H1 (cell line): ENCODE measurements around the gene GNB1. TPM values are rescaled to one million over a fixed set of nuclear protein-coding genes. Genes with fewer than 3 reads are reported as not detected.

Source experiments
- CTCF ChIA-PET: fragments of 300-600 bp; sonication (Branson Sonifier 250); formaldehyde crosslinking; loops from one replicate; lab custom pipeline; 2021; ENCODE audit not compliant: partially characterized antibody; lab: Charles Lee
- POLR2A ChIA-PET: fragments of 300-600 bp; sonication (Branson Sonifier 250); formaldehyde crosslinking; loops from one replicate; lab custom pipeline; 2021; ENCODE audit warnings: inconsistent platforms; ENCODE audit not compliant: partially characterized antibody; lab: Charles Lee
- DNase-seq, 2 experiments: peaks; one replicate each; pipeline versions ENCODE4 v3.0.0 to v3.0.0-alpha.2; 2010 to 2022; ENCODE audit warnings: low spot score in 2 of 2, low read depth in 1 of 2, mixed read lengths in 1 of 2
- FAIRE-seq: peaks from 2 replicates; lab custom pipeline; 2011; peaks lifted over from hg19 to GRCh38; lab: Jason Lieb, UNC
- H2AFZ ChIP-seq: 2 replicates; pipeline ENCODE4 v1.8.1; 2012; ENCODE audit warnings: low read length, inconsistent platforms
- H2AK5ac ChIP-seq: 2 replicates; pipeline ENCODE4 v1.6.1; 2013; ENCODE audit warnings: low read depth, low read length
- H2BK120ac ChIP-seq: replicated peaks from 2 replicates; pipeline ENCODE3; 2013; ENCODE audit warnings: low read depth, low read length, inconsistent platforms
- H2BK12ac ChIP-seq: 2 replicates; pipeline ENCODE4 v1.6.1; 2013; ENCODE audit warnings: low read depth, low read length
- H2BK15ac ChIP-seq: 2 replicates; pipeline ENCODE4 v1.6.1; 2013; ENCODE audit warnings: low read length
- H2BK20ac ChIP-seq: 2 replicates; pipeline ENCODE4 v1.6.1; 2013; ENCODE audit warnings: low read length
- H2BK5ac ChIP-seq: 2 replicates; pipeline ENCODE4 v1.6.1; 2013; ENCODE audit warnings: low read depth, low read length
- H3K14ac ChIP-seq: 2 replicates; pipeline ENCODE4 v1.6.1; 2013; ENCODE audit warnings: inconsistent platforms; ENCODE audit not compliant: insufficient read length
- H3K18ac ChIP-seq: 2 replicates; pipeline ENCODE4 v1.6.1; 2013; ENCODE audit warnings: low read length; ENCODE audit errors: extremely low read depth
- H3K23ac ChIP-seq: 2 replicates; pipeline ENCODE4 v1.6.1; 2013; ENCODE audit warnings: inconsistent platforms; ENCODE audit not compliant: insufficient read length
- H3K23me2 ChIP-seq: 2 replicates; pipeline ENCODE4 v1.6.1; 2013; ENCODE audit warnings: low read depth, low read length
- H3K27ac ChIP-seq: 2 replicates; pipeline ENCODE4 v1.6.1; 2011; ENCODE audit warnings: low read depth, low read length, inconsistent platforms
- H3K27me3 ChIP-seq, 4 experiments: replicated peaks in 1 of 4; 1 replicate in 1 of 4; 2 replicates in 3 of 4; pipeline versions ENCODE4 v1.6.1 to v1.8.1; 2011 to 2013; ENCODE audit warnings: low read length in 3 of 4, mild to moderate bottlenecking in 3 of 4, inconsistent platforms in 2 of 4, mixed read lengths in 2 of 4, moderate library complexity in 1 of 4; ENCODE audit not compliant: control insufficient read depth in 3 of 4, insufficient read depth in 3 of 4; ENCODE audit errors: extremely low read depth in 1 of 4
- H3K36me3 ChIP-seq, 4 experiments: 2 replicates each; pipeline versions ENCODE4 v1.6.1 to v1.8.1; 2011 to 2013; ENCODE audit warnings: mild to moderate bottlenecking in 4 of 4, low read length in 3 of 4, moderate library complexity in 2 of 4, control low read depth in 1 of 4, inconsistent platforms in 1 of 4; ENCODE audit not compliant: insufficient read depth in 4 of 4, control insufficient read depth in 2 of 4
- H3K4ac ChIP-seq: replicated peaks from 2 replicates; pipeline ENCODE3; 2013; ENCODE audit warnings: low read length, low read depth, mixed read lengths, inconsistent platforms; ENCODE audit not compliant: insufficient read length
- H3K4me1 ChIP-seq, 4 experiments: replicated peaks in 1 of 4; 1 replicate in 1 of 4; 2 replicates in 3 of 4; pipeline versions ENCODE4 v1.6.1 to v1.8.1; 2011 to 2013; ENCODE audit warnings: low read length in 3 of 4, inconsistent platforms in 2 of 4, mixed read lengths in 1 of 4; ENCODE audit not compliant: insufficient read depth in 4 of 4, control insufficient read depth in 3 of 4
- H3K4me2 ChIP-seq, 2 experiments: 2 replicates each; pipeline versions ENCODE4 v1.6.1 to v1.8.1; 2011 to 2013; ENCODE audit warnings: low read depth in 2 of 2, low read length in 2 of 2, control low read depth in 1 of 2, inconsistent platforms in 1 of 2, mild to moderate bottlenecking in 1 of 2; ENCODE audit not compliant: insufficient read depth in 1 of 2
- H3K4me3 ChIP-seq, 4 experiments: fragments of 200-600, 300-600 bp in 1 of 4; sonication (generic), shearing (Covaris generic), sonication (Bioruptor Twin) in 1 of 4; 2 replicates each; pipeline versions ENCODE4 v1.5.1 to v1.8.1; 2011 to 2016; ENCODE audit warnings: low read length in 4 of 4, low read depth in 3 of 4, control low read depth in 2 of 4, inconsistent platforms in 2 of 4, mild to moderate bottlenecking in 2 of 4, mixed read lengths in 1 of 4, moderate library complexity in 1 of 4; ENCODE audit not compliant: insufficient read depth in 2 of 4; ENCODE audit errors: extremely low read depth in 1 of 4
- H3K56ac ChIP-seq: replicated peaks from 2 replicates; pipeline ENCODE3; 2013; ENCODE audit warnings: low read depth, mild to moderate bottlenecking, mixed read lengths, low read length, inconsistent platforms; ENCODE audit not compliant: insufficient read length
- H3K79me1 ChIP-seq: 2 replicates; pipeline ENCODE4 v1.6.1; 2013; ENCODE audit warnings: low read depth, low read length, control low read depth
- H3K79me2 ChIP-seq, 2 experiments: 2 replicates each; pipeline versions ENCODE4 v1.6.1 to v1.8.1; 2012 to 2013; ENCODE audit warnings: low read length in 2 of 2, mild to moderate bottlenecking in 2 of 2, inconsistent platforms in 1 of 2; ENCODE audit not compliant: insufficient read depth in 2 of 2, control insufficient read depth in 1 of 2
- H3K9ac ChIP-seq, 4 experiments: replicated peaks in 1 of 4; 1 replicate in 1 of 4; 2 replicates in 3 of 4; pipeline versions ENCODE4 v1.6.1 to v1.8.1; 2011 to 2013; ENCODE audit warnings: low read depth in 3 of 4, low read length in 3 of 4, control low read depth in 2 of 4, mild to moderate bottlenecking in 2 of 4, moderate library complexity in 2 of 4, inconsistent platforms in 1 of 4; ENCODE audit errors: extremely low read depth in 1 of 4
- H3K9me3 ChIP-seq, 2 experiments: 2 replicates each; pipeline versions ENCODE4 v1.6.1 to v1.8.1; 2012 to 2013; ENCODE audit warnings: mild to moderate bottlenecking in 2 of 2, moderate library complexity in 2 of 2, control low read depth in 1 of 2, inconsistent platforms in 1 of 2, low read depth in 1 of 2, low read length in 1 of 2, mixed read lengths in 1 of 2; ENCODE audit not compliant: insufficient read depth in 2 of 2
- H4K20me1 ChIP-seq, 2 experiments: replicated peaks in 1 of 2; 2 replicates each; pipeline versions ENCODE3 to v1.8.1; 2011 to 2013; ENCODE audit warnings: inconsistent platforms in 2 of 2, low read length in 2 of 2, mild to moderate bottlenecking in 1 of 2; ENCODE audit not compliant: insufficient read depth in 2 of 2, control insufficient read depth in 1 of 2
- H4K5ac ChIP-seq: 2 replicates; pipeline ENCODE4 v1.6.1; 2013; ENCODE audit warnings: low read length, low read depth, mixed read lengths, inconsistent platforms; ENCODE audit not compliant: insufficient read length
- H4K8ac ChIP-seq: 2 replicates; pipeline ENCODE4 v1.8.0; 2013; ENCODE audit warnings: mild to moderate bottlenecking, moderate library complexity, low read length, inconsistent platforms; ENCODE audit not compliant: insufficient read depth; ENCODE audit errors: extremely low read depth
- H4K91ac ChIP-seq: replicated peaks from 2 replicates; pipeline ENCODE3; 2013; ENCODE audit warnings: low read length, mixed read lengths, inconsistent platforms; ENCODE audit not compliant: insufficient read length
- ASH2L ChIP-seq: fragments of 200-600, 300-600 bp; sonication (generic); IDR thresholded peaks from one replicate; pipeline ENCODE4 v1.7.1; 2017; ENCODE audit warnings: low read length
- BACH1 ChIP-seq: IDR thresholded peaks from 2 replicates; pipeline ENCODE4 v1.6.1; 2012; ENCODE audit warnings: low read length, improper control_type of control experiment
- CBX5 ChIP-seq: fragments of 300-800, 300-1000 bp; sonication (generic); IDR thresholded peaks from 2 replicates; pipeline ENCODE4 v1.7.1; 2016; ENCODE audit warnings: antibody characterized with exemption, low read length, low read depth
- CBX8 ChIP-seq: fragments of 300-800, 300-1000 bp; sonication (generic); IDR thresholded peaks from 2 replicates; pipeline ENCODE4 v1.7.1; 2016; ENCODE audit warnings: low read depth, low read length, borderline replicate concordance
- EP300 ChIP-seq, 2 experiments: IDR thresholded peaks; 1 replicate in 1 of 2; 2 replicates in 1 of 2; pipeline ENCODE4 v1.6.1; 2011 to 2012; ENCODE audit warnings: low read depth in 2 of 2, low read length in 2 of 2, mild to moderate bottlenecking in 2 of 2, borderline replicate concordance in 1 of 2, inconsistent platforms in 1 of 2, moderate library complexity in 1 of 2
- JUND ChIP-seq: IDR thresholded peaks from 2 replicates; pipeline ENCODE4 v1.6.1; 2011; ENCODE audit warnings: mild to moderate bottlenecking, improper control_type of control experiment, low read length
- NRF1 ChIP-seq: IDR thresholded peaks from 2 replicates; pipeline ENCODE4 v1.6.1; 2011; ENCODE audit warnings: mild to moderate bottlenecking, low read depth, low read length, improper control_type of control experiment
- POU5F1 ChIP-seq: IDR thresholded peaks from 2 replicates; pipeline ENCODE4 v1.6.1; 2011; ENCODE audit warnings: low read depth, mild to moderate bottlenecking, low read length, moderate library complexity
- RXRA ChIP-seq: IDR thresholded peaks from 2 replicates; pipeline ENCODE4 v1.6.1; 2011; ENCODE audit warnings: low read depth, mild to moderate bottlenecking, low read length, moderate library complexity; ENCODE audit not compliant: insufficient read depth
- SP4 ChIP-seq: IDR thresholded peaks from 2 replicates; pipeline ENCODE4 v1.6.1; 2012; ENCODE audit warnings: low read length, inconsistent platforms
- TEAD4 ChIP-seq: IDR thresholded peaks from 2 replicates; pipeline ENCODE4 v1.6.1; 2012; ENCODE audit warnings: low read depth, low read length, inconsistent platforms, mixed read lengths
- USF2 ChIP-seq: IDR thresholded peaks from 2 replicates; pipeline ENCODE4 v1.6.1; 2011; ENCODE audit warnings: low read length, improper control_type of control experiment
- WGBS, 2 experiments: shearing (Covaris generic) in 1 of 2; methylation state at CpG; one replicate each; pipeline versions ENCODE4 v1.1.6 to v1.1.7; 2013 to 2015; ENCODE audit warnings: low lambda C conversion rate in 2 of 2, mixed read lengths in 2 of 2, inconsistent platforms in 1 of 2, low coverage in 1 of 2, missing lambda C conversion rate in 1 of 2; ENCODE audit not compliant: insufficient replicate concordance in 2 of 2, insufficient coverage in 1 of 2, insufficient read length in 1 of 2; ENCODE audit errors: extremely low coverage in 1 of 2, missing lambda C conversion rate in 1 of 2; 5-methylcytosine and 5-hydroxymethylcytosine counted together
- polyA plus RNA-seq, 7 experiments: library from polyadenylated mRNA; depleted of rRNA in 3 of 7; stranded (reverse) in 5 of 7; unstranded in 2 of 7; fragments of >200 nt in 5 of 7; fragments of 200-250 nt in 2 of 7; gene quantifications; 1 replicate in 5 of 7; 2 replicates in 1 of 7; 4 replicates in 1 of 7; pipeline versions ENCODE4 v1.2.1 to v1.2.3, GENCODE V29; 2011 to 2013; ENCODE audit warnings: missing spikeins in 2 of 7, mixed read lengths in 2 of 7
- total RNA-seq: library from RNA; stranded (reverse); fragmentation: NEBNext Ultra II Directional; extraction: Animal tissue kit (Norgen Biotek cat#: 25700); gene quantifications from 2 replicates; pipeline ENCODE4 v1.2.1, GENCODE V29; 2021
- TF ChIP-seq, protein P1 (sequence below): IDR thresholded peaks from 2 replicates; pipeline ENCODE4 v1.6.1; 2012; ENCODE audit warnings: inconsistent platforms

Gene GNB1
- total and polyA plus RNA-seq, 2 of the 8 experiments (the other 6 are each of a cell fraction or from before 2014, with no cell fraction given): 343 to 382 TPM

- H2BK20ac ChIP-seq: no peak overlapping the region
- H3K4me1 ChIP-seq: peaks cover 0 to 4% (median 3%) of the 10 kb centered on the region in 4 experiments; a peak in 4 of 7 replicates
- H3K79me2 ChIP-seq: no peaks in the 10 kb centered on the region
- H2BK120ac ChIP-seq: no peak overlapping the region
- no peak overlapping the region for H3K14ac ChIP-seq
- H3K4me2 ChIP-seq: no peak overlapping the region
- H3K56ac ChIP-seq: no peak overlapping the region
- no peak overlapping the region for H4K8ac ChIP-seq
- no peak overlapping the region for H3K18ac ChIP-seq
- peak overlapping the region; percentile 29; the same call in 1 of the 2 replicates for H2BK15ac ChIP-seq
- no peak overlapping the region for H4K5ac ChIP-seq
- H3K4me3 ChIP-seq: no peak overlapping the region
- H4K20me1 ChIP-seq: no peaks in the 10 kb centered on the region
- H3K79me1 ChIP-seq: no peaks in the 10 kb centered on the region
- DNase-seq (no peak), FAIRE-seq (no peak)
- 89% methylated on average over 14 of the region's 21 CpGs; no CpG with 5 or more reads in 1 of the 2 experiments for WGBS, 2 experiments
- H3K36me3 ChIP-seq: no peaks in the 10 kb centered on the region
- peaks cover 0 to 15% of the 10 kb centered on the region in 2 experiments; a peak in 1 of 4 replicates for H3K9me3 ChIP-seq
- POLR2A ChIA-PET: no interaction called here
- H2BK12ac ChIP-seq: peak overlapping the region; percentile 80; the same call in 1 of the 2 replicates
- H3K23ac ChIP-seq: no peak overlapping the region
- CTCF ChIA-PET: interaction anchor here (0.7 to 3.4 kb wide), 5 partner anchors 19 to 260 kb away, joined by 3 to 21 read pairs (median 4); no protein-coding TSS in a partner anchor
- H2AK5ac ChIP-seq: 0 out of 2 replicates have a peak overlapping the region, but pooled peaks have one; percentile 65
- no peak overlapping the region for H4K91ac ChIP-seq
- peaks cover 0 to 2% (median under 1%) of the 10 kb centered on the region in 4 experiments; a peak in 1 of 7 replicates for H3K27me3 ChIP-seq
- H2BK5ac ChIP-seq: 0 out of 2 replicates have a peak overlapping the region, but pooled peaks have one; percentile 39
- no peak overlapping the region for H3K9ac ChIP-seq
- no peak overlapping the region for H3K4ac ChIP-seq
- H3K23me2 ChIP-seq: no peaks in the 10 kb centered on the region; the same call in 1 of the 2 replicates
- H2AFZ ChIP-seq: no peak overlapping the region
- no peak overlapping the region for H3K27ac ChIP-seq
- TF ChIP-seq TEAD4 (no peak), USF2 (no peak), RXRA (no peak), ASH2L (no peak), JUND (no peak), CBX5 (no peak), NRF1 (no peak), BACH1 (no peak), CBX8 (no peak), EP300 (IDR thresholded peaks at IDR 0.05; ENCODE audit: borderline replicate concordance in 1 of 2, low read depth in 2 of 2, low read length in 2 of 2) (no peak), SP4 (no peak), POU5F1 (no peak)
- TF ChIP-seq, protein P1, sequence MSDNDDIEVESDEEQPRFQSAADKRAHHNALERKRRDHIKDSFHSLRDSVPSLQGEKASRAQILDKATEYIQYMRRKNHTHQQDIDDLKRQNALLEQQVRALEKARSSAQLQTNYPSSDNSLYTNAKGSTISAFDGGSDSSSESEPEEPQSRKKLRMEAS: no peak
These were observed 34.0 kb upstream of the GNB1 start for GRCh38 chr1:1924849-1925248.
